Measurements from ENCODE around the gene PDE7B.

GRCh38 chr6:136034422-136034821 lies 182.9 kb downstream of the PDE7B start:
- no peak for TF ChIP-seq EZH2 (conservative IDR thresholded peaks at IDR 0.05; ENCODE audit: low read depth, low read length)
- no peak for TF ChIP-seq NPAS2 (CRISPR knock-in tag; IDR thresholded peaks at IDR 0.05; ENCODE audit: borderline replicate concordance)
- no peak for TF ChIP-seq ESRRA (CRISPR knock-in tag; IDR thresholded peaks at IDR 0.05; ENCODE audit: low read depth)
